ENCODE data around the gene ATP5PD. TPM values are rescaled to one million over a fixed set of nuclear protein-coding genes. Genes with fewer than 3 reads are reported as not detected.
"Not testable (repeated sequence)": the region's sequence is repeated elsewhere in the genome, so short reads cannot be mapped to it uniquely, and the experiment has no call there.

Gene ATP5PD
- total RNA-seq, 2 donors from 2014 or later, result 205 to 235 TPM

GRCh38 chr17:75008373-75008772 lies 38.4 kb downstream of the ATP5PD start:
- no peak for DNase-seq (ENCODE audit: low spot score)
- intact Hi-C loops (cut with DNase I), result no loop called here

- no peak for DNase-seq (ENCODE audit: low spot score)
- intact Hi-C loops (cut with DNase I), result no loop called here
Measured at GRCh38 chr17:75006653-75007052, 40.1 kb downstream of the ATP5PD start.

- DNase-seq (ENCODE audit: low spot score); intact Hi-C loops (cut with DNase I): not testable (repeated sequence)
Measured at GRCh38 chr17:75006084-75006483, 40.7 kb downstream of the ATP5PD start.

GRCh38 chr17:75005291-75005690 lies 41.5 kb downstream of the ATP5PD start:
- no peak for DNase-seq (ENCODE audit: low spot score)

GRCh38 chr17:75004371-75004770 lies 42.4 kb downstream of the ATP5PD start:
- DNase-seq (ENCODE audit: low spot score), result no peak
- intact Hi-C loops (cut with DNase I), result no loop called here

More at GRCh38 chr17:75005291-75005690, 41.5 kb downstream of the ATP5PD start:
- intact Hi-C loops (cut with DNase I), result no loop called here

GRCh38 chr17:75003957-75004355 lies 42.8 kb downstream of the ATP5PD start:
- intact Hi-C loops (cut with DNase I), result no loop called here
- no peak for DNase-seq (ENCODE audit: low spot score)

GRCh38 chr17:75003070-75003956 lies 43.5 kb downstream of the ATP5PD start:
- intact Hi-C loops (cut with DNase I), result no loop called here
- DNase-seq (ENCODE audit: low spot score), result no peak

- intact Hi-C loops (cut with DNase I), result no loop called here
- DNase-seq (ENCODE audit: low spot score), result no peak
Measured at GRCh38 chr17:75001915-75002843, 44.6 kb downstream of the ATP5PD start.

- intact Hi-C loops (cut with DNase I), result no loop called here
- DNase-seq (ENCODE audit: low spot score), result no peak
Measured at GRCh38 chr17:74999523-74999922, 47.2 kb downstream of the ATP5PD start.

GRCh38 chr17:74998783-74999182 lies 48.0 kb downstream of the ATP5PD start:
- DNase-seq (ENCODE audit: low spot score), result no peak
- intact Hi-C loops (cut with DNase I), result no loop called here

- no peak for DNase-seq (ENCODE audit: low spot score)
- intact Hi-C loops (cut with DNase I), result no loop called here
Measured at GRCh38 chr17:74995847-74996246, 50.9 kb downstream of the ATP5PD start.

- DNase-seq (ENCODE audit: low spot score), result no peak
- intact Hi-C loops (cut with DNase I), result no loop called here
Measured at GRCh38 chr17:74994440-74994839, 52.3 kb downstream of the ATP5PD start.

- DNase-seq (ENCODE audit: low spot score), result no peak
- intact Hi-C loops (cut with DNase I), result no loop called here
Measured at GRCh38 chr17:74992223-74992622, 54.5 kb downstream of the ATP5PD start.

- intact Hi-C loops (cut with DNase I), result loop anchor here in 1 of 2 donors (2.0 kb wide), 1 partner anchor 52 kb away; no protein-coding TSS in a partner anchor
- DNase-seq (ENCODE audit: low spot score), result no peak
Measured at GRCh38 chr17:74990581-74991105, 56.1 kb downstream of the ATP5PD start.

Other genes starting within 250 kb of the ATP5PD start
- gene GRIN2C, start 187.1 kb downstream of the ATP5PD start, total RNA-seq, result under 1 TPM; 0.38 to 0.65 TPM
- gene FDXR, start 174.0 kb downstream of the ATP5PD start, total RNA-seq, result 1 to 10 TPM; 3.3 to 6.2 TPM
- gene FADS6, start 153.3 kb downstream of the ATP5PD start, total RNA-seq, result not detected
- not detected for gene USH1G, start 123.7 kb downstream of the ATP5PD start, total RNA-seq
- not detected for gene OTOP2, start 122.7 kb downstream of the ATP5PD start, total RNA-seq
- gene OTOP3, start 111.1 kb downstream of the ATP5PD start, total RNA-seq, result not detected
- gene HID1, start 74.2 kb downstream of the ATP5PD start, total RNA-seq, result 10 to 100 TPM; 11.7 to 13.0 TPM
- 10 to 100 TPM; 17.4 to 26.0 TPM for gene CDR2L, start 59.3 kb downstream of the ATP5PD start, total RNA-seq
- 10 to 100 TPM; 23.3 to 23.5 TPM for gene MRPL58, start 34.3 kb downstream of the ATP5PD start, total RNA-seq
- gene KCTD2, start 256 bp upstream of the ATP5PD start, total RNA-seq, result 10 to 100 TPM; 23.0 to 25.0 TPM
- 1 to 10 TPM; 6.1 to 8.1 TPM for gene SLC16A5, start 41.0 kb upstream of the ATP5PD start, total RNA-seq
- 1 to 10 TPM; 5.8 to 6.4 TPM for gene ARMC7, start 63.0 kb upstream of the ATP5PD start, total RNA-seq
- gene NT5C, start 84.8 kb upstream of the ATP5PD start, total RNA-seq, result 10 to 100 TPM; 26.2 to 33.0 TPM
- 10 to 100 TPM; 20.1 to 22.3 TPM for gene JPT1, start 107.5 kb upstream of the ATP5PD start, total RNA-seq
- 100 to 1,000 TPM; 221 to 238 TPM for gene SUMO2, start 136.0 kb upstream of the ATP5PD start, total RNA-seq
- gene NUP85, start 158.7 kb upstream of the ATP5PD start, total RNA-seq, result 10 to 100 TPM; 49.6 to 50.9 TPM
- gene GGA3, start 214.6 kb upstream of the ATP5PD start, total RNA-seq, result 10 to 100 TPM; 28.0 to 32.4 TPM
- gene MRPS7, start 214.9 kb upstream of the ATP5PD start, total RNA-seq, result 10 to 100 TPM; 25.0 to 30.9 TPM
- gene MIF4GD, start 224.3 kb upstream of the ATP5PD start, total RNA-seq, result 10 to 100 TPM; 25.2 to 27.3 TPM
- 10 to 100 TPM in 1 of 2 donors, 1 to 10 TPM in 1; 9.9 to 14.6 TPM for gene SLC25A19, start 242.5 kb upstream of the ATP5PD start, total RNA-seq